Measurements from ENCODE around the gene SEC16A.

GRCh38 chr9:136497916-136498695 is 15.3 kb upstream of the SEC16A start:
- TF ChIP-seq CTCF (IDR thresholded peaks at IDR 0.05), result no peak
- no peak for TF ChIP-seq POLR2A (IDR thresholded peaks at IDR 0.05)
- TF ChIP-seq POLR2AphosphoS5 (IDR thresholded peaks at IDR 0.05), result no peak
- TF ChIP-seq EP300 (IDR thresholded peaks at IDR 0.05), result no peak
